T-helper 22 cell (primary cell): Measurements from ENCODE around the gene KRT84.

Source experiments
- DNase-seq: peaks from one replicate; pipeline ENCODE4 v3.0.0-alpha.2; 2020; ENCODE audit warnings: low read depth

Gene KRT84

DNA sequence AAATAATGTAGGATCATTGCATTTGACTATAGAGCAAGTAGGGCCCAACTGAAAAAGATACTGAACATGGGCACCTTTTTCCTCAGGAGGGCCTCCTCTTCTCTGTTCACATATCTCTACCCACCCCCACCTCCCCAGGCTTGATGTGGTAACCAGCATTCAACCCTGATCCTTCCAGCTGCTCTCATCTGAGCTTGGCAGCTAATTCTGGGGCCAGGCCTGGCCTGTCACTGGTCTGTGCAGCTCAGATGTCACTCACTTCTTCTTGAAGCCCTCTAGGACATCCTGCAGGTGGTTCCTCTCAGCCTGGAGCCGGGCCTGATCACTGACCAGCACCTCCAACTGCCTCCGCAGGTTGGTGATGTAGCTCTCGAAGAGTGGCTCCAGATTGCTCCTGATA, 2.1 kb downstream of the KRT84 start:
- no peak for DNase-seq

DNA sequence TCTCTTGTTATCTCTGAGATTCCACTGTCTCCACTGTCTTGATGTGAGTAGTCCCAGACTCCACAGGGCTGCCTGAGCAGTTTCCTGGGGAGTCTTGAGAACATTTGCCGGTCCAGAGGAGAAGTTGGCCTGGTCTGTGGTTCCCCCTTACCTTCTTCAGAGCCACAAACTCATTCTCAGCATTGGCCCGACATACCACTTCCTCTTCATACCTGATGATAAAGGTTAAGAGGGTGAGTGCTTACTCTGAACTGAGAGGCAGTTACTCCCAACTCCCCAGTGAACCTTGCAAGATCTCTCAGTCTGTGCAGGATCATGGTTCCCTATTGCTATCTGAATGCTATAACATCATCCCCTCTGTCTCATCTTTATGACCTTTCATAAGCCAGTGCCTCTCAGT, 2.6 kb downstream of the KRT84 start:
- no peak for DNase-seq

DNA sequence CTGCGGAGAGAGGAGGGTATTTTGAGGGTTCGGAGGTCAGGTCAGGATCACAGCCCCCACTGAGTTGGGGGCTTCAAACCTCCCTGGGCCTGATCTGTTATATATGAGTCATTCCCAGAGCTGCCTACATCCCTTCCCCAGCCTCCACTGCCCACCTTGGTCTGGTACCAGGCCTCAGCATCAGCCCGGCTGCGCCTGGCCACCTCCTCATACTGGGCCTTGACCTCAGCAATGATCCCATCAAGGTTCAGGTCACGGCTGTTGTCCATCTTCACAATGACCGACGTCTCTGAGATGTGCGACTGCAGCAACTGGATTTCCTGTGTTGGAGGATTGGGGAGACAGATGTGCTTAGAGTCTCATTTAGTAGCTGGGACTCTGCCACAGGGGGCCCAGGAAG, 4.2 kb downstream of the KRT84 start:
- no peak for DNase-seq

DNA sequence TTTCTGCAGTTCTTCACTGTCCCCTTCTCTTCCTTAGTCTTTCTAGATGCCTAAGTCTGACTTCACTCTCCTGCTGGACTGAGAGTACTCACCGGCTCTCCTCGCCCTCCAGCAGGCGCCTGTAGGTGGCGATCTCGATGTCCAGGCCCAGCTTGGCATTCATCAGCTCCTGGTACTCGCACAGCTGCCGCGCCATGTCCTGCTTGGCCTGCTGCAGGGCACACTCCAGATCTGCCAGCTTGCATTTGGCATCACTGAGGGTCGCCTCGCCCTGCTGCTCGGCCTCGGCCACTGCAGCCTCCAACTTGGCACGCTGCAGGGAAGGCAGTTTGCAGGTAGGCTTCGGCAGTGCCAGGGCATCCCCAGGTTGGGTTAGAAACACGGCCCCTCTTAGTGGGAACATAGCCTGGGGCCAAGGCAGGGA, 5.2 kb downstream of the KRT84 start:
- no peak for DNase-seq

DNA sequence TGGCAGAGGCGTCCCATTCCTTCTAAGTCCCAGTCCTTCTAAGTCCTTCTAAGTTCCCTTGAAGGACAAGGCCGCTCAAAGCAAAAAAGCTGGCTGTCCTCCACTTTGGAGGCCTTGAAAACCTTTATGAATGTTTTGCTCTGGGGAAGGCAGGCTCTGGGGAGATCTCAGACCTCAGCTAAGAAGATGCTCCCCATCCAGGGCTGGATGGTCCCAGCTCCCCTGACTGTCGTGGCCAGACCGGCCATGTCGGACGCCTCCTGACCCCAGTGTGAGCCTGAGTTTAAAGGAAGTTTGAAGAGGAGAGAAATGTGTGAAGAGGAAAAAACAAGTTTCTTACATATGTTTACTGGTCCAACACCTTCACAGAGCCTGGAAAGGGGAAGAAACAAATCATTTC, 5.9 kb downstream of the KRT84 start:
- DNase-seq, result no peak

DNA sequence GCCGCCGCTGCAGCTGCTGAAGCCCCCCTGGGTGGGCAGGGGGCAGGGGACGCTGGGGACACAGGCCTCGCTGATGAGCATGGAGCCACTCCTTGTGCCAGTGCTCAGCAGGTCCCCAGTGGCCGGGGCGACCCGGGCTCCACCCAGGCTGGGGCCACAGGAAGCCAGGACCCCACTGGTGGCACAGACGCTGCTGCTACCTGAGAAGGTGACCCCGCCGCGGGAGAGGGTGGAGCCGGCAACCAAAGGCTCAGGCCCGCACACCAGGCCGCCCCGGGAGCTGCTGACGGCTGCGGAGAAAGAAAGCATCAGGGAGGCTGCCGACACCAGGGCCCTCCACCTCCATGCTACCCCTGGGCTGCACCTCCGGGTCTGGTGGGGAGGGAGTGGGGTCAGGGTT, 7.4 kb downstream of the KRT84 start:
- no peak for DNase-seq

DNA sequence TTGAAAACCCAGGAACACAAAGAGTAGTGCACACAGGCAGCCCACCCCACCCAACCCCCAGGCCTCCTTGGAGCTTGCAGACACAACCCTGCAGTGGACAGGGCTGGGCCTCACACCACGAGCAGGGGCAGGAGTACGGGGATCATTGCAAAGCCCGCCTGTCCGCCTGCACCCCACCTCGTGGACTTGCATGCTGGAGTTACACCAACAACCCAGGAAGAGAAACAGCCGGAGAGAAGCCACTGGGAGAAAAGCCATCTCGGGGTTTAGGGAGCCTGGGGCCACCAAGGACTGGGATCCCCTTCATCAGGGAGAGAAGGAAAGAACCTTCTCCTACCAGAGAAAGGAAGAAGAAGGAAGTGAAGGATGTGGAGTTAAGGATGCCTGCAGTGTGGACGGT, 8.2 kb downstream of the KRT84 start:
- no peak for DNase-seq

DNA sequence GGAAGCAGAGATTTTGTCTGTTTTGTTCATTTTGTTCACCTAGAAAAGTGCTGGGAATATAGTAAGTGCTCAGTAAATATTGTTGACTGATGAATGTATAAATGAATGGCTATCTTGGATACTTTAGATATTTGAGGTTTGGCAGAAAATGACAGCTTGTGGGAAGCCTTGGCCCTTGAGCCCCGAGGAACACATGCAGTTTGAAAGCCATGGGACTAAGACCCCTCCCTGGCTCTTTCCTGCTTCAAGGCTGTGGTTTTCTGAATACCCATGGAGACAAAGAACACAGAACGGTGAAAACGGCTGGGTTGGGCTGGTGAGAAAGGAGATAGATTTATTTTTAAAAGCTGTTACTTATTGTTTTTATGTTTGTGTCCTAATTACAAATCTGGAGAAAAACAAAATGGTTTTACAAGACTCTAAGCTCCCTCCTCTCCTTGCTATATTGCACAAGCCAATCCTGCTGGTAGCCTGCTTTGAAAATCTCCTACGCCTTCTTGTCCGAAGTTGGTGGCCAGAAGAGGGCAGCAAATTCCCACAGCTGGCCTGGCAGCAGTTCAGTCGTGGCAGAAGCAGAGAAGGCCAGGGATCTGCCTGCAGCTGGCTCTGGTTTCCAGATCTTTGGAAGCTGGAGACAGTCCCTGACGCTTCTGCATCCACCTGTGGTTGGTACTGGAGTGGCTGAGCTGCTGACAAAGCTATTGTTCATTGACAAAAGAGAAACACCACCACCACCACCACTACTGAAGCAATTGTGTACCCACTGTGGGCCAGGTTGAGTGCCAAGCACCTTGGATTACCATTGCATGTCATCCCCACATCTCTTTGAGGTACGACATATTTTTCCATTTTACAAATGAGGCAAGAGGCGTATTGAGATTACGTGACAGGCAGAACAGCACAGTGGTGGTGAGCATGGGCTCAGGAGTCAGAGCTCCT, 13.0 kb downstream of the KRT84 start:
- DNase-seq, result no peak

DNA sequence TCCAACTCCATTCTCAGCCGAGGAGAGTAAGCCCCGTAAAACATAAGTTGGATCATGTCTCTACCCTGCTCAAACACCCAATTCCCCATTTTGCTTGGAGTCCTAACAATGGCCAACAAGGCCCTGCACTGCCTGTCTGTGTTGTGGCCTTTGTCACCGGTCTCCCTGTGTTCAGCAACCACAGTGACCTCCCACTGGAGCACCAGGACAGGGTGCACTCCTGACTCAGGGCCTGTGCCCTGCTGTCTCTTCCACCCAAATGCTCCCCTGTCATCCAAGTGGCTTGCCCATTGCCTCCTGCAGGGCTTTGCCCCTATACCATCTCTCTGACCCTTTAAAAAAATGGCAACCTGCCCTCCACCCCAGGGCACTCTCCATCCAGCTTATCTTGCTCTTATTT, 13.7 kb downstream of the KRT84 start:
- DNase-seq, result no peak

DNA sequence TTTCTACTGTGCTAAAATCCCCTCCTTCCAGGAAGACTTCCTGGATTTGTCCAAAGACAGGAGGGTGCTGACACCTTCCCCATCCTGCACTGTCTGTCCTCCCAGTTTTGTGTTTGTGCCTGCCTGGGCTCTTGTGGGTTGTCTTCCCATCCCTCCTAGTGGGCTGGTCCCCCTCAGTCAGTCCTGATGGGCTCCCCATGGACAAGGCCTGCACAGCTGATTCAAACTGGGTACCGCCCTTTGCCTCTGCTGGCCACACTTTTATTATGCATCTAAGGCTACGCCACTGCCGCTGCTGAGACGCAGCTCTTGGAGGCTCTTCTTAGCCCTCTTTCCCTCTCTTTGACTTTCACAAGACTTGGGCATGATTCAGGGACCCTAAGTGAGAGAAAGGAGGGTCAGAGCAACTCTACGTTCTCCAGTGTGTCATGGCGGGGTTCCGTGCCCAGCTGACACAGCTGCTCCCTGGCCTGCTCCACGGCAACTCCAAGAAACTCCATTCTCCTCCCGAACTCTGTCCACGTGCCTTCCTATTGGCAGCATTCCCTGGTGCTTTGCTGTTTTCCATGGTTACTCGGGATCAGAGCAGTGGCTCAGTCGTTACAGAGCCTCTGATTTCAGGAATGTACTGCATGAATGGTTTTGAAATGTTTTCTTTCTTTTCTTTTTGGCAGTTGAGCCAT, 14.4 kb downstream of the KRT84 start:
- DNase-seq, result no peak

DNA sequence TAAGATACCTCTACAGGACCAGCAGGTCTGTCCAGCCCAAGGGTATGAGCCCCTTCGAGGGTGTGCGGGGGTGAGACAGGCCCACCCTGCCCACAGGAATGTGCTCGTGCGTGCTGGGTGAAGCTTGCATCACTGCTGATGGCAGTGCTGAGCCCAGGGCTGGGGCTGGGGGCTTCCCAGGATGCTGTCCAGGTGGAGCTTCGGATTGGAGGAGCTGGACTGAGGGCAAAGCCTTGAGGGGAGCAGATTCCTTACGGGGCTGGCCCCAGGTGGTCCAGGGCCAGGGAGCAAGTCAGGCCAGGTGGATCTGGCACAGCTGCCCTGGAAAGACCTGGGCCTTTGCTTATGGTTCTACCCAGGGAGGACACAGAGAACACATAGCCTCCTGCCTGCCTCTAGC, 15.6 kb downstream of the KRT84 start:
- DNase-seq, result no peak

DNA sequence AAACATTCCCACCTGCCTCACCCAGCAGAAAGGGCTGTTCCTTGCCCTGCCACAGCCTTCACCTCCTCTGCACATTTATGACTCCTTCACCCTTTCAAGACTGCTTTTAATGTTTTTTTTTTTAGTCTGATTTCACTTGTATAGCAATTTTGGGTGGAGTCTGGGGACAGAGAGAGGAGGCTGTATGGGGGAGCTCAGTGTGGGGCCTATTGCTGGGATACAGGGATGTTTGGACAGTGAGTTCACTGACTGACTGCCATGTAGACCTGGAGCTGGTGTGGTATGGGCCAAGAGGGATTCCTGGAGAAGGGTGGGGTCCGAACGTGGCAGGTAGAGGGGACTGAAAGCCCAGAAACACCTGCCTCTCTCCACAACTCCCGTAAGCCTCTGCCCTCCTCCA, 16.2 kb downstream of the KRT84 start:
- no peak for DNase-seq

DNA sequence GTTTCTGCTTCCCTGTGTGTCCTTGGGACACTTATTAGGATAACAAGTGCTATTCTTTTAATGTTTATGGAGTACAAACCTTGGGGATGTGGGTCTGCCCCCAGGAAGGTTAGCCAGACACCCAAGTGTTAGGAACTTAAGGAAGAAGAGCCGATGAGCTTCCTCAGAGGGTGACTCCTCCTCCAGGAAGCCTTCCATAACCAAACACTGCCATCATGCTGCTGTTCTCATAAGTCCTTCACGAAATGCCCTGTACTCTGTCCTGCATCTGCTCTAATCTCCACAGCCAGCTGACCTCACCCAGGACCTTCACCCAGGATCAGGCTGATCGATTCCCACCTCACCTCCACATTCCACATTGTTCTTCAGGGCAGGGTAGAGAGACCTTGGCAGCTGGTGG, 16.9 kb downstream of the KRT84 start:
- DNase-seq, result no peak

DNA sequence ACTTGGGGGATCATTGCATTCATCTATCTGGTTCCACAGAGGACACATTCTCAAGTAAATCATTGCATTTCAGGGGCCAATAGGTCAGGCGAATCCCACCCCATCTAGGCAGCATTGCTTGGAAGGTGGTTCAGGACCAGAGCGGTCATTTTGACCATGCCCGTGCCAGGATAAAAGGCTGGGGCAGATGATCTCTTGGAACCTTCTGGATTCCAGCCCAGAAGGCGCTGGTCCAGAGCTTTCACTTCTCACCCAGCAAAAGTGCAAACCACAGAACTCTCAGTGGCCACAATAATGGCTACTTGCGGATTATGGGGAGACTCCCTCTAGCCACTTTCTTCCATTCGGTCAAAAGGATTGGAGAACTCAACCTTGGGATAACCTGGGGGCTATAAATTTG, 17.6 kb downstream of the KRT84 start:
- DNase-seq, result no peak

DNA sequence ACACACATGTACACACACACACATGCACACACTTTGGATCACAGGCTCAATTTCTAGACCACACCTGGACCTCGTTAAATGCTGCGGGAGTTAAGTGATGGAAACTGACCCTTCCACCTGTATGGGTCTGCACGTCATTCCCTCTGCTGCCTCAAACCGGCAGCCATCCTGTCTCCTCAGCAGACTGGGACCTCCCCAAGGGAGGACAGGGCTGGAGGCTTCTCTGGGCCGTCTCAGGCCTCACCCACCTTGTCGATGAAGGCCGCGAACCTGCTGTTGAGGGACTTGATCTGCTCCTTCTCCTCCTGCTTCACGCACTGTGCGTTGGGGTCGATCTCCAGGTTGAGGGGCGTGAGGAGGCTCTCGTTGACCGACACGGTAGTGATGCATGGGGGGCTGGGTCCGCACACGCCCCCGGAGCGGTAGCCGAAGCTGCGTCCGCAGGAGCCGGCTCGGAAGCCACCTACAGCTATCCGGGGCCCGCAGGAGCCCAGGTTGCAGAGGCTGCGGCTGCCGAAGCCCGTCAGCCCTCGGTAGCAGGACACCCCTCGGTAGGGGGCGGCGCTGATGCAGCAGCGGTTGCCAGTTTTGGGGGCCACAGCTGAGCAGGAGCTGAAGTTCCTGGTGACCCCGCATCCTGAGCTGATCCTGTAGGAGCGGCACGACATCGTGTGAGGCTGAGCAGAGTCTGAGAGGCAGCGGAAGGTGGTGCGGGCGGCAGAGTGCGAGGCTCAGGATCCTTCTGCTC, 18.5 kb downstream of the KRT84 start, which contains the start of gene KRT85:
TSS of gene KRT85 (minus strand) at position 744 of the 748 bp plus-strand sequence. CDS start at position 668, 76 bp downstream.
- no peak for DNase-seq

DNA sequence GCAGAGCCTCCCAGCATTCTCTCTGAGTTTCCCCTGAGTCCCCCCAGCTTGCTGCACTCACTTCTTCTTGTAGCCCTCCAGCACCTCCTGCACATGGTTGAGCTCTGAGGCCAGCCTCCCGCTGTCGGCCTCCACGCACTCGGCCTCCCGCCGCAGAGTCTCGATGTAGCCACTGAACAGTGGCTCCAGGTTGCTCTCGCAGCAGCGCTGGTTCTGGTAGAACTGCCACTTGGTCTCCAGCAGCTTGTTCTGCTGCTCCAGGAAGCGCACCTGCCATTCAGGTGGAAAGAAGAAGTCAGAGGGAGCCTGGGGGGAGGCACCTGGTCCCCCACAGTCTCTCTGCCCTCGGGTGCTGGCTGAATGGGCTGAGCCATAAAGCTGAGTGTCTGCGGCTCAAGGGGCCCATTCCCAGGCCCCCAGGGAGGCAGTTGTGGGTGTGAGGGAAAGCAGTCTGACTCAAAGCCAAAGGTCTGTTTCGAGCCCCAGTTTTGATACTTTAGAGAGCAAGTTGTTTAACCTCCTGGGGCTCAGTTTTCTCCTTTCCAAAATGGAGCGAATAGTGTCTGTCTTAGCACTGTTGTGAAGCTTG, 20.5 kb downstream of the KRT84 start:
- no peak for DNase-seq

DNA sequence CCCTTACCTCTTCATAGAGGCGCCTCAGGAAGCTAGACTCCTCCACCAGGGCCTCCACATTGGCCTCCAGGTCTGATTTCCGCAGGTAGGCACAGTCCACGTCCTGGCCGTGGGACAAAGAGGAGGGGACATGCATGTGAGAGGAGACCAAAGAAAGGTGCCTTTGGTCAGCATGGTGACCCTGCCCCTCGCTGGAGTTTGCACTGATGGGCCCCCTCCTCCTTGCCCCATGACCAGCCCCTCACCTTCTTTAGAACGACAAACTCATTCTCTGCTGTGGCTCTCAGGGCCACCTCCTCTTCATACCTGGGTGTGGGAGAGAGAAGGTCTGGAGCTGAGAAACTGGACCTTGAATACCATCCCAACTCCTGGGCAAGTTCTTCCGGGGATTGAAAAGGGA, 21.4 kb downstream of the KRT84 start:
- DNase-seq, result no peak

DNA sequence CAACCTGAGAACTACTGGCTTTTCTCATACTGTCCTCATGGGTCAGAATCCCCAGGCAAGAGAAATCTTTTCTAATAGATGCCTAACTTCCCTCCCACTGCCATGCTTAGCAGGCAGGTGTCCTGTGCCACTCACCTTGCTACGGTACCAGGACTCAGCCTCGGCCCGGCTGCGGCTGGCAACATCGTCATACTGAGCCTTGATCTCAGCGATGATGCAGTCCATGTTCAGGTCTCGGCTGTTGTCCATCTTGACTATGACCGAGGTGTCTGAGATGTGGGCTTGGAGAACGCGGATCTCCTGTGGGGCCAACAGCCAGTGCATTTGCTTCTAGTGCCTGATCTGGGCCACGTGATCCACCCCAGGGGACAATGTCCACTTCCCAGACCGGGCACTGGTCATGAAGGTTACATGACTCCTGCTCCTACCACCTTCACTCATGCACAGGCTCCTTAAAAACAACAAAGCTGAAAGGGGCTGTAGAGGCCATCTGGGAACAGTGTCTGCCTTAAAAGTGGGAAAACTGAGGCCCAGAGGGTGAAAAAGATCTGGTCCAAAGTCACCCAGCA, 22.3 kb downstream of the KRT84 start:
- DNase-seq, result no peak

DNA sequence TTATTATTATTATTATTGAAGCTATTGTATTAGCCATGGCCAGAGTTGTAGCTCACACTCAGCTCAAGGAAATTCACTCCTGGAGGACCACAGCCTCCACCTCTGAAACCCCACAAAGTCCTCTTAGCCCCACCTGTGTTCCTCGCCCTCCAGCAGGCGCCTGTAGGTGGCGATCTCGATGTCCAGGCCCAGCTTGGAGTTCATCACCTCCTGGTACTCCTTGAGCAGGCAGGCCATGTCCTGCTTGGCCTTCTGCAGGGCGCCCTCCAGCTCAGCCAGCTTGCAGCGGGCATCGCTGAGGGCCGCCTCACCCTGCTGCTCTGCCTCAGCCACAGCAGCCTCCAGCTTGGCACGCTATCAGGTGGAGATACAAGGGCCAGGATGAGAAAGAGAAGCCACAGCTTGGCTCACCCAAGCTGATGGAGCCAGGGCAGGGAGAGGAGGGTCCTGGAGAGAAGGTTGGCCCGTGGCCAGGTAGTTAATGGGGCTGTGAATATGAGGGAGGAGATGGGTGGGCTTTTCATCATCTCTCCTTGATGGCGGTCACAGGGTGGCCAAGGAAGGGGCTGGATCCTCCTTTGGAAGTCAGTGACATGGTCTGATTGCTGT, 23.2 kb downstream of the KRT84 start:
- no peak for DNase-seq

DNA sequence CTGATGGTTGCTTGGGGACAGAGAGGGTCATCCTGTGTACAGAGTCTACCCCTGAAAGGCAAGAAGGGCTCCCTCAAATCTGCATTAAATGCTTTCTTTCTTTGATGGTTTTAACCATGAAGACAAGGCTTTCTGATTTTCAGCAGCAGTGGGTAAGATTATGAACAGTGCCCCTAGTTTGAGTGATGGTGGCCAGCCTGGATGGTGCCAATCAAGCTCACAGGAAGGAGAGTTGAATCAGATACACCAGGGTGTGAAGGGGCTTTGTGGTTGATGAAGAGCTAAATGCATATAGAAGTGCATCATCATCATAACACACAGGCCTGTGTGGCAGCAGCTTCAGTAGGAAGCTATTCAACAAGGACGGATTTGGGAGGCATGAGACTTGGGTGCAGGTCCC, 23.9 kb downstream of the KRT84 start:
- DNase-seq, result no peak

DNA sequence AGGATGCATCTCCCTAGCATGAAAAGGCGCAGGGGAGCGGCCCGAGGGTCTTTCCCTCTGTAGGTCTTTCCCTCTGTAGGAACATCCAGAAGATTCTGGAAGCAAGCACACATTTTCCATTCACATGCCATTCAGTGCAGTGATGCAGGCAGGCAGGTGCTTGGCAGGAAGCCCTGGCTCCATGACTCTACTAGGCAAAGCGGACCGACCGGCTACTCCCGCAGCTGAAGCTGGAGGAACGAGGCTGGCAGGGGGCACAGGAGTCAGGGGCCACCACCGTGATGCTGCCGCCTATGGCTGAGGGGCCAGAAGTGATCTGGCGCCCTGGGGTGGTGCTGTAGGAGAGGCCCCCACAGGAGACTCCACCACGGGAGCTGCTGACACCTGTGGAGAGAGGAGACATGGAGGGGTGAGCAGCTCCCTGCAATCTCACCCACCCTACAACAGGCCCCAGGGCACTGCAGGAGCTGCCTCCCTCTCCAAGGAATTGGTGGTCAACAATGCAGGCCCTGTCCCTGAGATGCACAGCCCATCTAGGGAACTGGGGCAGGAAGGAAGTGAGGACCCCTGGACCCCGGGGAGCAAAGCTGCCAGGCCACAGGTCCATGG, 24.7 kb downstream of the KRT84 start:
- no peak for DNase-seq
